Glutamatergic neuron (in vitro differentiated cells): ENCODE data around the gene WDR33. TPM values are rescaled to one million over a fixed set of nuclear protein-coding genes. Genes with fewer than 3 reads are reported as not detected.

Experiments used
- DNase-seq: peaks from one replicate; pipeline ENCODE4 v3.0.0; 2022
- H3K27ac Mint-ChIP-seq: one replicate; pipeline ENCODE4 v1.8.0; 2020; ENCODE audit warnings: mild to moderate bottlenecking, mixed read lengths, inconsistent platforms; ENCODE audit not compliant: unreplicated experiment
- H3K27me3 Mint-ChIP-seq: one replicate; pipeline ENCODE4 v1.8.0; 2020; ENCODE audit warnings: mild to moderate bottlenecking, moderate library complexity, mixed read lengths, inconsistent platforms; ENCODE audit not compliant: unreplicated experiment
- H3K36me3 Mint-ChIP-seq: one replicate; pipeline ENCODE4 v1.8.0; 2020; ENCODE audit warnings: mild to moderate bottlenecking, mixed read lengths, inconsistent platforms; ENCODE audit not compliant: unreplicated experiment
- H3K4me1 Mint-ChIP-seq: one replicate; pipeline ENCODE4 v1.8.0; 2020; ENCODE audit warnings: mild to moderate bottlenecking, low read depth, mixed read lengths, inconsistent platforms; ENCODE audit not compliant: unreplicated experiment
- H3K4me3 Mint-ChIP-seq: one replicate; pipeline ENCODE4 v1.8.0; 2020; ENCODE audit warnings: mild to moderate bottlenecking, mixed read lengths, inconsistent platforms; ENCODE audit not compliant: unreplicated experiment
- H3K9me3 Mint-ChIP-seq: one replicate; pipeline ENCODE4 v1.8.0; 2020; ENCODE audit warnings: mild to moderate bottlenecking, moderate library complexity, mixed read lengths, inconsistent platforms; ENCODE audit not compliant: unreplicated experiment
- total RNA-seq: library from RNA; stranded (reverse); fragmentation: NEBNext Ultra II Directional; extraction: Animal tissue kit (Norgen Biotek cat#: 25700); gene quantifications from one replicate; pipeline ENCODE4 v1.2.1, GENCODE V29; 2021; ENCODE audit not compliant: unreplicated experiment
- TF ChIP-seq, protein P1 (sequence below): fragments of 200-600 bp; sonication (generic); IDR thresholded peaks from one replicate; pipeline ENCODE4 v1.5.0; 2021; ENCODE audit not compliant: partially characterized antibody, unreplicated experiment

The WDR33 gene
- total RNA-seq, 1 donor from 2014 or later = 54.5 TPM

DNA sequence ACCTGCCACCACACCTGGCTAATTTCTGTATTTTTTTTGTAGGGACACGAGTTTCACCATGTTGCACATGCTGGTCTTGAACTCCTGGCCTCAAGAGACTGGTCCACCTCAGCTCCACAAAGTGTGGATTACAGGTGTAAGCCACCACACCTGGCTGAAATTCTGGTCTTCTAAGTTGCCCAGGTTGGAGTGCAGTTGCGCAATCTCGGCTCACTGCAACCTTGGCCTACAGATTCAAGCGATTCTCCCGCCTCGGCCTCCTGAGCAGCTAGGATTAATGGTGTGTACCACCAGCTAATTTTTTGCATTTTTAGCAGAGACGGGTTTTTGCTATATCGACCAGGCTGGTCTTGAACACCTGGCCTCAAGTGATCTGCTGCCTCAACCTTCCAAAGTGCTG lies 41.4 kb upstream of the WDR33 start:
- DNase-seq = no peak
- Mint-ChIP-seq H3K4me1 (peaks cover 2% of the 10 kb centered on the region), H3K27me3 (no peaks in the 10 kb centered on the region), H3K4me3 (no peak overlapping the region), H3K27ac (no peak overlapping the region), H3K36me3 (no peaks in the 10 kb centered on the region), H3K9me3 (peaks cover 4% of the 10 kb centered on the region)
- TF ChIP-seq, protein P1, sequence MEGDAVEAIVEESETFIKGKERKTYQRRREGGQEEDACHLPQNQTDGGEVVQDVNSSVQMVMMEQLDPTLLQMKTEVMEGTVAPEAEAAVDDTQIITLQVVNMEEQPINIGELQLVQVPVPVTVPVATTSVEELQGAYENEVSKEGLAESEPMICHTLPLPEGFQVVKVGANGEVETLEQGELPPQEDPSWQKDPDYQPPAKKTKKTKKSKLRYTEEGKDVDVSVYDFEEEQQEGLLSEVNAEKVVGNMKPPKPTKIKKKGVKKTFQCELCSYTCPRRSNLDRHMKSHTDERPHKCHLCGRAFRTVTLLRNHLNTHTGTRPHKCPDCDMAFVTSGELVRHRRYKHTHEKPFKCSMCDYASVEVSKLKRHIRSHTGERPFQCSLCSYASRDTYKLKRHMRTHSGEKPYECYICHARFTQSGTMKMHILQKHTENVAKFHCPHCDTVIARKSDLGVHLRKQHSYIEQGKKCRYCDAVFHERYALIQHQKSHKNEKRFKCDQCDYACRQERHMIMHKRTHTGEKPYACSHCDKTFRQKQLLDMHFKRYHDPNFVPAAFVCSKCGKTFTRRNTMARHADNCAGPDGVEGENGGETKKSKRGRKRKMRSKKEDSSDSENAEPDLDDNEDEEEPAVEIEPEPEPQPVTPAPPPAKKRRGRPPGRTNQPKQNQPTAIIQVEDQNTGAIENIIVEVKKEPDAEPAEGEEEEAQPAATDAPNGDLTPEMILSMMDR = no peak

DNA sequence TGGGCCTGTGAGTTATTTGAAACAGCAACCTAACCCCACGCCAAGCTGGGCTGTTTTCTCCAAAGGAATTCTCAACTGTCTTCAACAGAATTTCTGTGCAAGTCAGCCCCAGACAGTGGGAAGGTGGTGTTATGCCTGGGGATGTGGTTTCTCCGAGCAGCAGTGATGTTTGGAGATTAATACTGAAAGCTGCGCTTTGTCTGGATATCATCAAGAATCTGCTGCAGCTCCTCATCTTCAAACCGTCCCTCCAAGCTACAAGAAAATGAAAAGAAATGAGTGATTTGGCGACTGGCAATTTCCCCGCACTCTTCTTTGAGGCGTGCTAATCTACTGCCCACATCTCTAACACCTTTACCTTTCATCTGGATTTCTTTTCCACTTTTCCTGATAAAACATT lies 37.0 kb upstream of the WDR33 start:
- H3K27me3 Mint-ChIP-seq = no peaks in the 10 kb centered on the region
- H3K27ac Mint-ChIP-seq = no peak overlapping the region
- no peaks in the 10 kb centered on the region for H3K36me3 Mint-ChIP-seq
- no peaks in the 10 kb centered on the region for H3K4me1 Mint-ChIP-seq
- TF ChIP-seq, protein P1 = no peak
- H3K4me3 Mint-ChIP-seq = no peak overlapping the region
- H3K9me3 Mint-ChIP-seq = peaks cover 2% of the 10 kb centered on the region
- no peak for DNase-seq

- H3K9me3 Mint-ChIP-seq = peaks cover 2% of the 10 kb centered on the region
- no peaks in the 10 kb centered on the region for H3K27me3 Mint-ChIP-seq
- no peak for DNase-seq
- TF ChIP-seq, protein P1 = no peak
- H3K4me1 Mint-ChIP-seq = no peaks in the 10 kb centered on the region
- no peak overlapping the region for H3K4me3 Mint-ChIP-seq
- H3K36me3 Mint-ChIP-seq = peaks cover 6% of the 10 kb centered on the region
- H3K27ac Mint-ChIP-seq = no peak overlapping the region
Measured at GRCh38 chr2:127844973-127845372, 34.0 kb upstream of the WDR33 start.

GRCh38 chr2:127843677-127844076 lies 32.7 kb upstream of the WDR33 start:
- no peaks in the 10 kb centered on the region for H3K4me1 Mint-ChIP-seq
- no peak overlapping the region for H3K27ac Mint-ChIP-seq
- TF ChIP-seq, protein P1 = no peak
- no peaks in the 10 kb centered on the region for H3K27me3 Mint-ChIP-seq
- no peak for DNase-seq
- no peaks in the 10 kb centered on the region for H3K9me3 Mint-ChIP-seq
- no peak overlapping the region for H3K4me3 Mint-ChIP-seq
- peaks cover 6% of the 10 kb centered on the region for H3K36me3 Mint-ChIP-seq

DNA sequence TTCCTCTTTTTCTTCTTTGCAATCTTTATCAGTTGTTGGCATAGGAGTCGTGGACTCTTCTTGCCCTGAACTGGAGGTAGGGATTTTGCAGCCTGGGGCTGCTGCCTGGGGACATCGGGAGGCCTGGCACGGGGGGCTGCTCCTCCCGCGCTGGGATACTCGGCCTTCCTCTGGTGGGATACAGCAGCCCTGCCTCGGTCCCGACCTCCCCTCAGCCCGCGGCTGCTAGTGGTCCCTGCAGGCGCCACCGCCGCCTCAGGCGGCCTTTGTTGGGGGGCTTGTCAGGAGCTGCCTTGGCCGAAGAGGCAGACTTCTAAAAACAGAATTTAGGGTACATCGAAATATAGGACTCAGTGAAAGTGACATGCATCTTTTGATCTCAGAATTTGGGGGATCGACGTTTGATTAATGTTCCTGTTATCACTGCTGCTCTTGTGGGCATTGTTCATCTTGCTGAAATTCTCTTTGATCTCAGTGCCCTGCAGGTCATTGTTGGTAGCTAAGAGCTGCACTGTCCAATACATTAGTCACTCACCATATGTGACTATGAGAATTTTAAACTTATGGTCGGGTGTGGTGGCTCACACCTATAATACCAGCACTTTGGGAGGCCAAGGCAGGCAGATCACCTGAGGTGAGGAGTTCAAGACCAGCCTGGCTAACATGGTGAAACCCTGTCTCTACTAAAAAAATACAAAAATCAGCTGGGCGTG lies 30.7 kb upstream of the WDR33 start:
- Mint-ChIP-seq H3K27me3 (no peaks in the 10 kb centered on the region), H3K9me3 (no peaks in the 10 kb centered on the region), H3K36me3 (peaks cover 6% of the 10 kb centered on the region), H3K27ac (no peak overlapping the region), H3K4me1 (no peaks in the 10 kb centered on the region), H3K4me3 (no peak overlapping the region)
- no peak for DNase-seq
- TF ChIP-seq, protein P1 = no peak
